PFSK-1 (cell line): ENCODE measurements around the gene PAWR.

Experiments
- FOXP2 ChIP-seq: optimal IDR thresholded peaks from 2 replicates; pipeline ENCODE3; 2011; ENCODE audit warnings: borderline replicate concordance, control low read depth, inconsistent platforms; ENCODE audit not compliant: insufficient read depth; ENCODE audit errors: extremely low read length, extremely low read depth
- POLR2AphosphoS5 ChIP-seq: IDR thresholded peaks from 2 replicates; pipeline ENCODE4 v1.6.1; 2012; ENCODE audit warnings: low read depth, mild to moderate bottlenecking, control low read depth, low read length, moderate library complexity
- REST ChIP-seq, 2 experiments: IDR thresholded peaks; 2 replicates each; pipeline versions ENCODE4 v1.6.1 to v1.8.0; 2011 to 2012; ENCODE audit warnings: low read depth in 2 of 2, low read length in 2 of 2, control low read depth in 1 of 2, inconsistent platforms in 1 of 2, mild to moderate bottlenecking in 1 of 2, moderate library complexity in 1 of 2; ENCODE audit not compliant: insufficient read depth in 1 of 2
- SIN3A ChIP-seq: IDR thresholded peaks from 2 replicates; pipeline ENCODE4 v1.6.1; 2012; ENCODE audit warnings: mild to moderate bottlenecking, low read length, moderate library complexity, borderline replicate concordance; ENCODE audit not compliant: insufficient read depth
- TAF1 ChIP-seq: IDR thresholded peaks from 2 replicates; pipeline ENCODE4 v1.6.1; 2012; ENCODE audit warnings: low read length, control low read depth, borderline replicate concordance; ENCODE audit not compliant: insufficient read depth

Gene PAWR

GRCh38 chr12:79590751-79591150 is 100.0 kb downstream of the PAWR start:
- TF ChIP-seq FOXP2 (no peak), POLR2AphosphoS5 (no peak), SIN3A (no peak), REST (IDR thresholded peaks at IDR 0.05; ENCODE audit: insufficient read depth in 1 of 2, low read depth in 2 of 2, low read length in 2 of 2) (no peak), TAF1 (no peak)

- TF ChIP-seq POLR2AphosphoS5 (no peak), SIN3A (no peak), REST (IDR thresholded peaks at IDR 0.05; ENCODE audit: insufficient read depth in 1 of 2, low read depth in 2 of 2, low read length in 2 of 2) (no peak), FOXP2 (no peak), TAF1 (no peak)
Measured at GRCh38 chr12:79587368-79587767, 103.4 kb downstream of the PAWR start.

GRCh38 chr12:79585147-79585546 is 105.6 kb downstream of the PAWR start:
- TF ChIP-seq FOXP2 (no peak), TAF1 (no peak), SIN3A (no peak), POLR2AphosphoS5 (no peak), REST (IDR thresholded peaks at IDR 0.05; ENCODE audit: insufficient read depth in 1 of 2, low read depth in 2 of 2, low read length in 2 of 2) (no peak)

- TF ChIP-seq REST (IDR thresholded peaks at IDR 0.05; ENCODE audit: insufficient read depth in 1 of 2, low read depth in 2 of 2, low read length in 2 of 2) (no peak), POLR2AphosphoS5 (no peak), FOXP2 (no peak)
Measured at GRCh38 chr12:79573820-79574219, 116.9 kb downstream of the PAWR start.

- no peak for TF ChIP-seq FOXP2
- TF ChIP-seq REST (IDR thresholded peaks at IDR 0.05; ENCODE audit: insufficient read depth in 1 of 2, low read depth in 2 of 2, low read length in 2 of 2) = no peak
- no peak for TF ChIP-seq POLR2AphosphoS5
- no peak for TF ChIP-seq SIN3A
- no peak for TF ChIP-seq TAF1
Measured at GRCh38 chr12:79569679-79570078, 121.1 kb downstream of the PAWR start.
